Chondrocyte (in vitro differentiated cells): Measurements from ENCODE around the gene POLR2C. TPM values are rescaled to one million over a fixed set of nuclear protein-coding genes. Genes with fewer than 3 reads are reported as not detected.

ENCODE experiments used
- DNase-seq: peaks from one replicate; pipeline ENCODE4 v3.0.0; 2021; ENCODE audit warnings: mixed read lengths, low spot score
- H3K27ac Mint-ChIP-seq: one replicate; pipeline ENCODE4 v1.8.0; 2021; ENCODE audit warnings: mild to moderate bottlenecking, moderate library complexity, mixed read lengths; ENCODE audit not compliant: unreplicated experiment
- H3K27me3 Mint-ChIP-seq: 2 replicates; pipeline ENCODE4 v1.8.0; 2021; ENCODE audit warnings: low read depth, mixed read lengths
- H3K36me3 Mint-ChIP-seq: 2 replicates; pipeline ENCODE4 v1.8.0; 2021; ENCODE audit warnings: low read depth, mixed read lengths
- H3K4me1 Mint-ChIP-seq: 2 replicates; pipeline ENCODE4 v1.8.0; 2021; ENCODE audit warnings: low read depth, mild to moderate bottlenecking, mixed read lengths
- H3K4me3 Mint-ChIP-seq: one replicate; pipeline ENCODE4 v1.8.0; 2021; ENCODE audit warnings: mild to moderate bottlenecking, moderate library complexity, mixed read lengths; ENCODE audit not compliant: unreplicated experiment
- H3K9me3 Mint-ChIP-seq: 2 replicates; pipeline ENCODE4 v1.8.0; 2021; ENCODE audit warnings: low read depth, mixed read lengths
- total RNA-seq: library from RNA; stranded (reverse); gene quantifications from 3 replicates; pipeline ENCODE4 v1.2.1, GENCODE V29; 2021
- TF ChIP-seq, protein P1 (sequence below): fragments of 200-600 bp; sonication (generic); IDR thresholded peaks from 2 replicates; pipeline ENCODE4 v1.5.0; 2021; ENCODE audit warnings: antibody characterized with exemption, mild to moderate bottlenecking, moderate library complexity

The POLR2C gene
- total RNA-seq, 1 donor from 2014 or later: 38.6 TPM

DNA sequence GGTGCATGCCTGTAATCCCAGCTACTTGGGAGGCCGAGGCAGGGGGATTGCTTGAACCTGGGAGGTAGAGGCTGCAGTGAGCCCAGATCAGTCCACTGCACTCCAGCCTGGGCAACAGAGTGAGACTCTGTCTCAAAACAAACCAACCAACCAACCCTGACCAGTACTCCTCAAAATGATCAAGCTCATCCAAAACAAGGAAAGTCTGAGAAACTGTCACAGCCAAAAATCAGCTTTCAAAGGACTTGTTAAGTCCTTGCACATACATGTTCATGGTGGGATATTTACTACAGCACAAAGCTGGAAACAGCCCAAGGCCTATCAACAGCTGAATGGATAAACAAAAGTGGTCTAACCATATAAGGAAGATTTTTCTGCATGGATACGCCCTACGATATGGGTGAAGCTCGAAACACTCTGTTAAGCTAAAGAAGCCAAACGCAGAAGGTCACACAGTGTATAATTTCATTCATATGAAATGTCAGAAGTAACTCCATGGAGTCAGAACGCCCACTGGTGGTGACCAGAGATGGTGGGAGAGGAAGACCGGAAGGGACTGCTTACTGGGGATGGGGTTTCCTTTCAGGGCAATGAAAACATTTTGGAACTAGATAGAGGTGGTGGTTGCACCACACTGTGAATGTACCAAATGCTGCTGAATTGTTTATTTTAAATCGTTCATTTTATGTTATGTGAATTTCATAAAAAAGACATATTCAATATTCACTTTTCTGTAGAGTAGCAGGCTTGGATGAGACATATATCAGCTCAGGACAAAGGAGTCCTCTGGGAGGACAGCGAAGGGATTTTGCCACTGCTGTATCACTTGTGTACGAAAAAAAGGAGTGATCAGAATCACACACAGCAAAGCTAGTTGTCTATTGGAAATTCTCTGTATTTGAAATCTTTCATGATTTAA, 40.2 kb upstream of the POLR2C start:
- Mint-ChIP-seq H3K27ac (peak overlapping the region; percentile 1), H3K4me3 (no peak overlapping the region), H3K9me3 (no peaks in the 10 kb centered on the region), H3K4me1 (peaks cover 29% of the 10 kb centered on the region), H3K36me3 (peaks cover 1% of the 10 kb centered on the region), H3K27me3 (no peaks in the 10 kb centered on the region)
- no peak for DNase-seq
- TF ChIP-seq, protein P1, sequence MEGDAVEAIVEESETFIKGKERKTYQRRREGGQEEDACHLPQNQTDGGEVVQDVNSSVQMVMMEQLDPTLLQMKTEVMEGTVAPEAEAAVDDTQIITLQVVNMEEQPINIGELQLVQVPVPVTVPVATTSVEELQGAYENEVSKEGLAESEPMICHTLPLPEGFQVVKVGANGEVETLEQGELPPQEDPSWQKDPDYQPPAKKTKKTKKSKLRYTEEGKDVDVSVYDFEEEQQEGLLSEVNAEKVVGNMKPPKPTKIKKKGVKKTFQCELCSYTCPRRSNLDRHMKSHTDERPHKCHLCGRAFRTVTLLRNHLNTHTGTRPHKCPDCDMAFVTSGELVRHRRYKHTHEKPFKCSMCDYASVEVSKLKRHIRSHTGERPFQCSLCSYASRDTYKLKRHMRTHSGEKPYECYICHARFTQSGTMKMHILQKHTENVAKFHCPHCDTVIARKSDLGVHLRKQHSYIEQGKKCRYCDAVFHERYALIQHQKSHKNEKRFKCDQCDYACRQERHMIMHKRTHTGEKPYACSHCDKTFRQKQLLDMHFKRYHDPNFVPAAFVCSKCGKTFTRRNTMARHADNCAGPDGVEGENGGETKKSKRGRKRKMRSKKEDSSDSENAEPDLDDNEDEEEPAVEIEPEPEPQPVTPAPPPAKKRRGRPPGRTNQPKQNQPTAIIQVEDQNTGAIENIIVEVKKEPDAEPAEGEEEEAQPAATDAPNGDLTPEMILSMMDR: peak; percentile 94

DNA sequence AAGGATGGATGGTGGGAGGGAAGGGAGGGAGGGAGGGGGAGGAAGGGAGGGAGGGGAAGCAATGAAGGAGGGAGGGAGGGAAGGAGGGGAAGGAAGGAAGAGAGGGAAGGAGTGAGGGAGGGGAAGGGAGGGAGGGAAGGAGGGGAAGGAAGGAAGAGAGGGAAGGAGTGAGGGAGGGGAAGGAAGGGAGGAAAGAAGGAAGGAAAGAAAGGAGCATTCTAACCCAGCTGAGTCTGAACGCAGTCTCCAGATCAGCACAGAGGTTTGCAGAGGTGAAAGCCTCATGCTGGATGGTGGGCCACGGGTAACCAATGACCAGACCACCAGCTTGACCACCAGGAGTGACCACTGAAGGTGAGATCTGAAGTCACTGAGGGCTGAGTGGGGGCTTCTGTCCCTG, 39.3 kb upstream of the POLR2C start:
- H3K4me3 Mint-ChIP-seq: no peak overlapping the region
- peaks cover 23% of the 10 kb centered on the region for H3K4me1 Mint-ChIP-seq
- H3K27me3 Mint-ChIP-seq: no peaks in the 10 kb centered on the region
- H3K27ac Mint-ChIP-seq: no peak overlapping the region
- peaks cover 8% of the 10 kb centered on the region for H3K36me3 Mint-ChIP-seq
- H3K9me3 Mint-ChIP-seq: no peaks in the 10 kb centered on the region
- no peak for DNase-seq
- TF ChIP-seq, protein P1: no peak

GRCh38 chr16:57424583-57424982, 37.9 kb upstream of the POLR2C start:
- Mint-ChIP-seq H3K9me3 (no peaks in the 10 kb centered on the region), H3K4me1 (peaks cover 11% of the 10 kb centered on the region), H3K27ac (no peak overlapping the region), H3K4me3 (no peak overlapping the region), H3K27me3 (no peaks in the 10 kb centered on the region), H3K36me3 (peaks cover 18% of the 10 kb centered on the region)
- DNase-seq: no peak
- TF ChIP-seq, protein P1: no peak

- TF ChIP-seq, protein P1: no peak
- Mint-ChIP-seq H3K4me3 (no peak overlapping the region), H3K27me3 (no peaks in the 10 kb centered on the region), H3K36me3 (peaks cover 31% of the 10 kb centered on the region), H3K9me3 (no peaks in the 10 kb centered on the region), H3K27ac (no peak overlapping the region), H3K4me1 (peaks cover 13% of the 10 kb centered on the region)
- no peak for DNase-seq
Measured at GRCh38 chr16:57426356-57426755, 36.1 kb upstream of the POLR2C start.

GRCh38 chr16:57427307-57427706, 35.2 kb upstream of the POLR2C start:
- Mint-ChIP-seq H3K4me1 (peaks cover 9% of the 10 kb centered on the region), H3K36me3 (peaks cover 33% of the 10 kb centered on the region), H3K9me3 (no peaks in the 10 kb centered on the region), H3K27me3 (no peaks in the 10 kb centered on the region), H3K27ac (peak overlapping the region; percentile 61), H3K4me3 (no peak overlapping the region)
- no peak for DNase-seq
- TF ChIP-seq, protein P1: no peak
